ENCODE data around the gene ABCC12. TPM values are rescaled to one million over a fixed set of nuclear protein-coding genes. Genes with fewer than 3 reads are reported as not detected.

Gene ABCC12
- total and polyA plus RNA-seq, 7 donors = not detected

GRCh38 chr16:48140821-48141220 lies 15.0 kb downstream of the ABCC12 start:
- H3K27ac ChIP-seq = no peak overlapping the region
- no peaks in the 10 kb centered on the region for H3K4me1 ChIP-seq
- no peaks in the 10 kb centered on the region for H3K36me3 ChIP-seq
- H3K9me3 ChIP-seq = no peaks in the 10 kb centered on the region
- TF ChIP-seq CTCF (IDR thresholded peaks at IDR 0.05) (no peak), EP300 (IDR thresholded peaks at IDR 0.05) (no peak), POLR2A (IDR thresholded peaks at IDR 0.05) (no peak), POLR2AphosphoS5 (IDR thresholded peaks at IDR 0.05) (no peak)
- no peak for DNase-seq
- no peak overlapping the region for H3K4me3 ChIP-seq
- 85 to 88% methylated on average over 6 of the region's 6 CpGs for WGBS, 2 donors
- intact Hi-C loops (cut with DNase I) = no loop called here
- no peaks in the 10 kb centered on the region for H3K27me3 ChIP-seq

- no peak overlapping the region for H3K4me3 ChIP-seq
- H3K4me1 ChIP-seq = no peaks in the 10 kb centered on the region
- H3K36me3 ChIP-seq = no peaks in the 10 kb centered on the region
- DNase-seq = no peak
- WGBS, 2 donors = 89 to 90% methylated on average over 3 of the region's 3 CpGs
- intact Hi-C loops (cut with DNase I) = no loop called here
- H3K9me3 ChIP-seq = no peaks in the 10 kb centered on the region
- no peak overlapping the region for H3K27ac ChIP-seq
- TF ChIP-seq CTCF (IDR thresholded peaks at IDR 0.05) (no peak), EP300 (IDR thresholded peaks at IDR 0.05) (no peak), POLR2AphosphoS5 (IDR thresholded peaks at IDR 0.05) (no peak), POLR2A (IDR thresholded peaks at IDR 0.05) (no peak)
- H3K27me3 ChIP-seq = no peaks in the 10 kb centered on the region
These were observed 16.3 kb downstream of the ABCC12 start for GRCh38 chr16:48139517-48139916.

GRCh38 chr16:48138543-48138942 lies 17.2 kb downstream of the ABCC12 start:
- 79 to 85% methylated on average over 2 of the region's 2 CpGs for WGBS, 2 donors
- intact Hi-C loops (cut with DNase I) = no loop called here
- Histone ChIP-seq H3K27ac (no peak overlapping the region), H3K4me3 (no peak overlapping the region), H3K27me3 (no peaks in the 10 kb centered on the region), H3K36me3 (no peaks in the 10 kb centered on the region), H3K4me1 (no peaks in the 10 kb centered on the region), H3K9me3 (no peaks in the 10 kb centered on the region)
- no peak for DNase-seq
- TF ChIP-seq POLR2A (IDR thresholded peaks at IDR 0.05) = no peak
- TF ChIP-seq EP300 (IDR thresholded peaks at IDR 0.05) = no peak
- no peak for TF ChIP-seq POLR2AphosphoS5 (IDR thresholded peaks at IDR 0.05)
- TF ChIP-seq CTCF (IDR thresholded peaks at IDR 0.05) = no peak

- Histone ChIP-seq H3K4me3 (no peak overlapping the region), H3K9me3 (no peaks in the 10 kb centered on the region), H3K36me3 (no peaks in the 10 kb centered on the region), H3K4me1 (no peaks in the 10 kb centered on the region), H3K27me3 (no peaks in the 10 kb centered on the region), H3K27ac (no peak overlapping the region)
- intact Hi-C loops (cut with DNase I) = no loop called here
- DNase-seq = no peak
- TF ChIP-seq POLR2A (IDR thresholded peaks at IDR 0.05) (no peak), EP300 (IDR thresholded peaks at IDR 0.05) (no peak), POLR2AphosphoS5 (IDR thresholded peaks at IDR 0.05) (no peak), CTCF (IDR thresholded peaks at IDR 0.05) (no peak)
- 81 to 87% methylated on average over 3 of the region's 3 CpGs for WGBS, 2 donors
These were observed 18.0 kb downstream of the ABCC12 start for GRCh38 chr16:48137822-48138221.
